HG03442 (cell line): Measurements from ENCODE around the gene MASP2.
"Not testable (repeated sequence)": the region's sequence is repeated elsewhere in the genome, so short reads cannot be mapped to it uniquely, and the experiment has no call there.

Experiments used
- ATAC-seq: cut with Tn5 transposase; IDR thresholded peaks from one replicate; pipeline ENCODE4 v1.9.1; 2021; ENCODE audit warnings: mild to moderate bottlenecking, moderate library complexity; ENCODE audit not compliant: unreplicated experiment

Gene MASP2

GRCh38 chr1:11058595-11059154 is 11.6 kb upstream of the MASP2 start:
- no peak for ATAC-seq

- ATAC-seq, result no peak
Measured at GRCh38 chr1:11058026-11058425, 11.0 kb upstream of the MASP2 start.

GRCh38 chr1:11057477-11057876 is 10.4 kb upstream of the MASP2 start:
- ATAC-seq, result no peak

GRCh38 chr1:11056504-11056903 is 9.5 kb upstream of the MASP2 start:
- ATAC-seq, result no peak

GRCh38 chr1:11055676-11056075 is 8.6 kb upstream of the MASP2 start:
- no peak for ATAC-seq

GRCh38 chr1:11054666-11055065 is 7.6 kb upstream of the MASP2 start:
- no peak for ATAC-seq

GRCh38 chr1:11054181-11054580 is 7.1 kb upstream of the MASP2 start:
- no peak for ATAC-seq

- ATAC-seq, result no peak
Measured at GRCh38 chr1:11053758-11054137, 6.7 kb upstream of the MASP2 start.

- ATAC-seq, result no peak
Measured at GRCh38 chr1:11052839-11053757, 6.1 kb upstream of the MASP2 start.

- no peak for ATAC-seq
Measured at GRCh38 chr1:11051781-11052511, 4.9 kb upstream of the MASP2 start.

- ATAC-seq, result not testable (repeated sequence)
Measured at GRCh38 chr1:11051121-11051520, 4.1 kb upstream of the MASP2 start.

GRCh38 chr1:11046270-11046566 is 821 bp downstream of the MASP2 start:
- ATAC-seq, result no peak

GRCh38 chr1:11045428-11046269 is 1.4 kb downstream of the MASP2 start:
- ATAC-seq, result no peak

GRCh38 chr1:11044849-11045427 is 2.1 kb downstream of the MASP2 start:
- ATAC-seq, result no peak

GRCh38 chr1:11044086-11044848 is 2.8 kb downstream of the MASP2 start:
- ATAC-seq, result no peak

GRCh38 chr1:11042995-11043874 is 3.8 kb downstream of the MASP2 start:
- ATAC-seq, result no peak

GRCh38 chr1:11042065-11042464 is 5.0 kb downstream of the MASP2 start:
- no peak for ATAC-seq

- no peak for ATAC-seq
Measured at GRCh38 chr1:11041048-11041447, 6.0 kb downstream of the MASP2 start.

GRCh38 chr1:11040105-11040429 is 7.0 kb downstream of the MASP2 start:
- ATAC-seq, result not testable (repeated sequence)
